ENCODE data around the gene SOAT1. TPM values are rescaled to one million over a fixed set of nuclear protein-coding genes. Genes with fewer than 3 reads are reported as not detected.
"Not testable (repeated sequence)": the region's sequence is repeated elsewhere in the genome, so short reads cannot be mapped to it uniquely, and the experiment has no call there.

The SOAT1 gene
- total and polyA plus RNA-seq, 2 donors (not counting 1 experiment from before 2014, with no cell fraction given): 3.1 to 25.1 TPM

GRCh38 chr1:179264507-179264906, 29.1 kb upstream of the SOAT1 start:
- no peaks in the 10 kb centered on the region for H3K4me1 Mint-ChIP-seq
- no peak for TF ChIP-seq CTCF (IDR thresholded peaks at IDR 0.05)
- TF ChIP-seq EZH2 (IDR thresholded peaks at IDR 0.05; ENCODE audit: borderline replicate concordance, insufficient read depth, low read depth, low read length, poor library complexity, severe bottlenecking): no peak
- no peak overlapping the region for H3K27ac Mint-ChIP-seq
- CTCF ChIA-PET: no interaction called here
- no peak overlapping the region for H3K4me3 Mint-ChIP-seq
- Histone ChIP-seq H3K4me3 (ENCODE audit: control extremely low read depth in 1 of 5, extremely low read depth in 1 of 5, insufficient read depth in 1 of 5, low read depth in 2 of 5, low read length in 4 of 5) (no peak overlapping the region), H3K36me3 (replicated peaks in 1 of 2; ENCODE audit: control extremely low read depth in 1 of 2, control insufficient read depth in 1 of 2, extremely low read depth in 1 of 2, insufficient read depth in 2 of 2, low read length in 1 of 2) (no peaks in the 10 kb centered on the region), H4K20me1 (ENCODE audit: control insufficient read depth, insufficient read depth, low read length, poor library complexity, severe bottlenecking) (no peaks in the 10 kb centered on the region), H3K79me2 (ENCODE audit: control insufficient read depth, insufficient read depth, low read length) (no peaks in the 10 kb centered on the region), H3K27ac (ENCODE audit: low read length in 2 of 2) (no peak overlapping the region), H3K4me1 (ENCODE audit: control insufficient read depth in 2 of 2, insufficient read depth in 2 of 2, low read length in 2 of 2) (no peaks in the 10 kb centered on the region), H2AFZ (ENCODE audit: insufficient read depth, low read depth, low read length, poor library complexity, severe bottlenecking) (no peak overlapping the region), H3K9ac (ENCODE audit: low read length) (no peak overlapping the region), H3K27me3 (replicated peaks in 1 of 4; ENCODE audit: control extremely low read depth in 1 of 4, control insufficient read depth in 3 of 4, insufficient read depth in 4 of 4, low read length in 3 of 4) (no peaks in the 10 kb centered on the region), H3K4me2 (replicated peaks; ENCODE audit: low read depth, low read length, poor library complexity, severe bottlenecking) (no peak overlapping the region), H3K9me3 (ENCODE audit: control extremely low read depth in 1 of 3, control insufficient read depth in 2 of 3, insufficient read depth in 1 of 3, low read length in 2 of 3) (no peaks in the 10 kb centered on the region)
- H3K27me3 Mint-ChIP-seq: no peaks in the 10 kb centered on the region
- intact Hi-C loops (cut with micrococcal nuclease): no loop called here
- 100% methylated on average over 1 of the region's 3 CpGs for WGBS (ENCODE audit: insufficient coverage)
- no peaks in the 10 kb centered on the region for H3K9me3 Mint-ChIP-seq (ENCODE audit: insufficient read depth)
- DNase-seq: no peak
- ATAC-seq (ENCODE audit: low read depth): no peak
- POLR2A ChIA-PET: no interaction called here

DNA sequence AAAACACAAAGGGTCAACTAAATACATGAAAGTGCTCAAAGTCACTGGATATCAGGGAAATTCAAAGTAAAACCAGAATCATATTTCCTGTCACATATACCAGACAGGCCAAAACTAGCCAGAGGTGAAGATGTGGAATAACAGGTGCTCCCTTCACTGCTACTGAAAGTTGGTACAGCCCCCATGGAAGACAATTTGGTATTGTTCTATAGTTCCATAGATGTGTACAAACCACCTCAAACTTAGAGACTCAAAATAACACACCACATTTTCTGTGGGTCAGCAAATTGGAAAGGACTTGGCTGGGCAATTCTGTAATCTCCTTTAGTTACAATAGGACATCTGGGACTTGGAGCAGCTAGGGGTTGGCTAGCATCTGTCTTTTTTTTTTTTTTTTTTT, 24.5 kb upstream of the SOAT1 start:
- no peaks in the 10 kb centered on the region for H3K79me2 ChIP-seq (ENCODE audit: control insufficient read depth, insufficient read depth, low read length)
- TF ChIP-seq EZH2 (IDR thresholded peaks at IDR 0.05; ENCODE audit: borderline replicate concordance, insufficient read depth, low read depth, low read length, poor library complexity, severe bottlenecking) (no peak), CTCF (IDR thresholded peaks at IDR 0.05) (no peak)
- no peak overlapping the region for H3K4me3 Mint-ChIP-seq
- H3K36me3 ChIP-seq (replicated peaks in 1 of 2; ENCODE audit: control extremely low read depth in 1 of 2, control insufficient read depth in 1 of 2, extremely low read depth in 1 of 2, insufficient read depth in 2 of 2, low read length in 1 of 2): no peaks in the 10 kb centered on the region
- no peak for ATAC-seq (ENCODE audit: low read depth)
- CTCF ChIA-PET: no interaction called here
- no peak overlapping the region for H3K27ac Mint-ChIP-seq
- no peaks in the 10 kb centered on the region for H3K9me3 Mint-ChIP-seq (ENCODE audit: insufficient read depth)
- intact Hi-C loops (cut with micrococcal nuclease): no loop called here
- H3K9me3 ChIP-seq (ENCODE audit: control extremely low read depth in 1 of 3, control insufficient read depth in 2 of 3, insufficient read depth in 1 of 3, low read length in 2 of 3): no peaks in the 10 kb centered on the region
- no peaks in the 10 kb centered on the region for H3K27me3 Mint-ChIP-seq
- no peaks in the 10 kb centered on the region for H3K27me3 ChIP-seq (replicated peaks in 1 of 4; ENCODE audit: control extremely low read depth in 1 of 4, control insufficient read depth in 3 of 4, insufficient read depth in 4 of 4, low read length in 3 of 4)
- no peak overlapping the region for H3K4me2 ChIP-seq (replicated peaks; ENCODE audit: low read depth, low read length, poor library complexity, severe bottlenecking)
- POLR2A ChIA-PET: no interaction called here
- no peak for DNase-seq
- no peaks in the 10 kb centered on the region for H3K4me1 ChIP-seq (ENCODE audit: control insufficient read depth in 2 of 2, insufficient read depth in 2 of 2, low read length in 2 of 2)
- H4K20me1 ChIP-seq (ENCODE audit: control insufficient read depth, insufficient read depth, low read length, poor library complexity, severe bottlenecking): no peaks in the 10 kb centered on the region
- no peaks in the 10 kb centered on the region for H3K4me1 Mint-ChIP-seq
- no peak overlapping the region for H3K27ac ChIP-seq (ENCODE audit: low read length in 2 of 2)
- no peak overlapping the region for H3K4me3 ChIP-seq (ENCODE audit: control extremely low read depth in 1 of 5, extremely low read depth in 1 of 5, insufficient read depth in 1 of 5, low read depth in 2 of 5, low read length in 4 of 5)
- no peak overlapping the region for H3K9ac ChIP-seq (ENCODE audit: low read length)
- no peak overlapping the region for H2AFZ ChIP-seq (ENCODE audit: insufficient read depth, low read depth, low read length, poor library complexity, severe bottlenecking)

DNA sequence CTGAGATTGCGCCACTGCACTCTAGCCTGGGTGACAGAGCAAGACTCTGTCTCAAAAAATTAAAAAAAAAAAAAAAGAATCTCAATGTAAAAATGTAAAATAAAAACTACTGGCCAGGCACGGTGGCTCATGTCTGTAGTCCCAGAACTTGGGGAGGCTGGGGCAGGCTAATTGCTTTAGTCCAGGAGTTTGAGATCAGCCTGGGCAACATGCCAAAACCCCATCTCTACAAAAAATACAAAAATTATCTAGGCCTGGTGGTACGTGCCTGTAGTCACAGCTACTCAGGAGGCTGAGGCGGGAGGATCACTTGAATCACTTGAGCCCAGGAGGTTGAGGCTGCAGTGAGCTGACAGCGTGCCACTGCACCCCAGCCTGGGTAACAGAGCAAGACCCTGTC, 19.2 kb upstream of the SOAT1 start:
- H3K4me3 Mint-ChIP-seq; ATAC-seq (ENCODE audit: low read depth); H3K9me3 ChIP-seq (ENCODE audit: control extremely low read depth in 1 of 3, control insufficient read depth in 2 of 3, insufficient read depth in 1 of 3, low read length in 2 of 3); H3K79me2 ChIP-seq (ENCODE audit: control insufficient read depth, insufficient read depth, low read length); H3K36me3 ChIP-seq (replicated peaks in 1 of 2; ENCODE audit: control extremely low read depth in 1 of 2, control insufficient read depth in 1 of 2, extremely low read depth in 1 of 2, insufficient read depth in 2 of 2, low read length in 1 of 2); CTCF ChIA-PET; H3K27ac Mint-ChIP-seq; H4K20me1 ChIP-seq (ENCODE audit: control insufficient read depth, insufficient read depth, low read length, poor library complexity, severe bottlenecking); H3K27ac ChIP-seq (ENCODE audit: low read length in 2 of 2); H3K4me1 Mint-ChIP-seq; POLR2A ChIA-PET; H3K27me3 Mint-ChIP-seq; H3K27me3 ChIP-seq (replicated peaks in 1 of 4; ENCODE audit: control extremely low read depth in 1 of 4, control insufficient read depth in 3 of 4, insufficient read depth in 4 of 4, low read length in 3 of 4); intact Hi-C loops (cut with micrococcal nuclease); H3K9me3 Mint-ChIP-seq (ENCODE audit: insufficient read depth); H3K4me1 ChIP-seq (ENCODE audit: control insufficient read depth in 2 of 2, insufficient read depth in 2 of 2, low read length in 2 of 2); H3K4me2 ChIP-seq (replicated peaks; ENCODE audit: low read depth, low read length, poor library complexity, severe bottlenecking); DNase-seq; H2AFZ ChIP-seq (ENCODE audit: insufficient read depth, low read depth, low read length, poor library complexity, severe bottlenecking); H3K9ac ChIP-seq (ENCODE audit: low read length); H3K4me3 ChIP-seq (ENCODE audit: control extremely low read depth in 1 of 5, extremely low read depth in 1 of 5, insufficient read depth in 1 of 5, low read depth in 2 of 5, low read length in 4 of 5): not testable (repeated sequence)
- 93% methylated on average over 3 of the region's 5 CpGs for WGBS (ENCODE audit: insufficient coverage)

All from B cell (primary cell).